SU-DHL-6 (cell line): ENCODE measurements around the gene PRKCA.

Experiments
- H2AFZ ChIP-seq: fragments of 200-600 bp; sonication (generic); 2 replicates; pipeline ENCODE4 v1.6.1; 2014; ENCODE audit warnings: low read depth, mild to moderate bottlenecking, moderate library complexity, mixed read lengths, antibody characterized with exemption, low read length; ENCODE audit not compliant: severe bottlenecking
- H3F3A ChIP-seq: fragments of 200-600 bp; shearing (Covaris generic); 2 replicates; pipeline ENCODE4 v1.6.0; 2016; ENCODE audit warnings: antibody characterized with exemption, mild to moderate bottlenecking; ENCODE audit not compliant: insufficient read depth
- H3K27ac ChIP-seq: fragments of 200-600 bp; sonication (generic); 2 replicates; pipeline ENCODE4 v1.5.1; 2016; ENCODE audit warnings: low read depth, mild to moderate bottlenecking, low read length, moderate library complexity, mixed read lengths
- H3K27me3 ChIP-seq: fragments of 200-600 bp; sonication (generic), shearing (Covaris generic); 2 replicates; pipeline ENCODE4 v1.6.0; 2014; ENCODE audit warnings: mild to moderate bottlenecking, low read length
- H3K36me3 ChIP-seq: fragments of 200-600 bp; sonication (generic); 2 replicates; pipeline ENCODE4 v1.6.1; 2014; ENCODE audit warnings: mild to moderate bottlenecking, low read length, mixed read lengths
- H3K4me2 ChIP-seq: fragments of 300-600, 200-600 bp; shearing (Covaris generic), sonication (generic); 2 replicates; pipeline ENCODE4 v1.6.0; 2014; ENCODE audit warnings: low read length, low read depth, mild to moderate bottlenecking; ENCODE audit not compliant: poor library complexity, severe bottlenecking
- H3K4me3 ChIP-seq: fragments of 200-600 bp; sonication (generic); 2 replicates; pipeline ENCODE4 v1.5.1; 2014; ENCODE audit warnings: antibody characterized with exemption, low read length, mild to moderate bottlenecking, mixed read lengths; ENCODE audit not compliant: insufficient read depth, poor library complexity, severe bottlenecking
- H3K79me2 ChIP-seq: fragments of 200-600 bp; sonication (generic); 2 replicates; pipeline ENCODE4 v1.6.1; 2014; ENCODE audit warnings: mild to moderate bottlenecking, low read length, moderate library complexity; ENCODE audit not compliant: insufficient read depth
- H3K9ac ChIP-seq: fragments of 200-600 bp; sonication (generic); 2 replicates; pipeline ENCODE4 v1.7.0; 2014; ENCODE audit warnings: mild to moderate bottlenecking, low read length
- H3K9me2 ChIP-seq: fragments of 200-600 bp; sonication (generic); replicated peaks from 2 replicates; pipeline ENCODE4 v1.6.1; 2014; ENCODE audit warnings: low read length; ENCODE audit not compliant: insufficient read depth
- H3K9me3 ChIP-seq: fragments of 200-600 bp; sonication (generic); 2 replicates; pipeline ENCODE4 v1.6.1; 2014; ENCODE audit warnings: low read length, mixed read lengths; ENCODE audit not compliant: insufficient read depth
- H4K20me1 ChIP-seq: fragments of 200-600 bp; sonication (generic); 2 replicates; pipeline ENCODE4 v1.6.1; 2014; ENCODE audit warnings: low read depth, mild to moderate bottlenecking, antibody characterized with exemption, low read length, moderate library complexity, mixed read lengths
- CTCF ChIP-seq: fragments of 200-600 bp; sonication (generic); IDR thresholded peaks from one replicate; pipeline ENCODE4 v1.5.1; 2017; ENCODE audit warnings: antibody characterized with exemption, mild to moderate bottlenecking, low read length, moderate library complexity; ENCODE audit not compliant: insufficient read depth, poor library complexity, severe bottlenecking
- EZH2phosphoT487 ChIP-seq: fragments of 200-600 bp; sonication (generic), shearing (Covaris generic); conservative IDR thresholded peaks from 2 replicates; pipeline ENCODE4 v1.6.1; 2018; ENCODE audit warnings: mild to moderate bottlenecking, antibody characterized with exemption, low read length, moderate library complexity, mixed read lengths

PRKCA gene

GRCh38 chr17:66578781-66579489 is 276.5 kb downstream of the PRKCA start:
- Histone ChIP-seq H3K4me2 (no peak overlapping the region), H3K79me2 (peaks cover 41% of the 10 kb centered on the region)

GRCh38 chr17:66579556-66579955 is 277.1 kb downstream of the PRKCA start:
- H3K27me3 ChIP-seq, result no peaks in the 10 kb centered on the region
- no peak overlapping the region for H2AFZ ChIP-seq
- no peaks in the 10 kb centered on the region for H3K9me2 ChIP-seq
- H4K20me1 ChIP-seq, result no peaks in the 10 kb centered on the region
- H3K4me3 ChIP-seq, result no peak overlapping the region
- no peak overlapping the region for H3K4me2 ChIP-seq
- no peaks in the 10 kb centered on the region for H3F3A ChIP-seq
- no peaks in the 10 kb centered on the region for H3K9me3 ChIP-seq
- no peak overlapping the region for H3K9ac ChIP-seq
- no peaks in the 10 kb centered on the region for H3K36me3 ChIP-seq
- no peak overlapping the region for H3K27ac ChIP-seq
- TF ChIP-seq EZH2phosphoT487 (no peak), CTCF (no peak)
- H3K79me2 ChIP-seq, result peaks cover 41% of the 10 kb centered on the region

More at GRCh38 chr17:66578781-66579489, 276.5 kb downstream of the PRKCA start:
- no peaks in the 10 kb centered on the region for H3K36me3 ChIP-seq
- no peak overlapping the region for H2AFZ ChIP-seq
- H3K4me3 ChIP-seq, result no peak overlapping the region
- H3K9ac ChIP-seq, result no peak overlapping the region
- no peaks in the 10 kb centered on the region for H3F3A ChIP-seq
- TF ChIP-seq EZH2phosphoT487 (no peak), CTCF (no peak)
- no peaks in the 10 kb centered on the region for H3K27me3 ChIP-seq
- H3K27ac ChIP-seq, result no peak overlapping the region
- H3K9me3 ChIP-seq, result no peaks in the 10 kb centered on the region
- no peaks in the 10 kb centered on the region for H3K9me2 ChIP-seq
- no peaks in the 10 kb centered on the region for H4K20me1 ChIP-seq

- no peak overlapping the region for H3K4me3 ChIP-seq
- no peak overlapping the region for H3K27ac ChIP-seq
- H3K27me3 ChIP-seq, result no peaks in the 10 kb centered on the region
- no peak for TF ChIP-seq EZH2phosphoT487
- no peak for TF ChIP-seq CTCF
- H3K36me3 ChIP-seq, result no peaks in the 10 kb centered on the region
- H3K9ac ChIP-seq, result no peak overlapping the region
- no peaks in the 10 kb centered on the region for H3K9me3 ChIP-seq
- peaks cover 37% of the 10 kb centered on the region for H3K79me2 ChIP-seq
- no peaks in the 10 kb centered on the region for H3F3A ChIP-seq
- no peaks in the 10 kb centered on the region for H3K9me2 ChIP-seq
- H4K20me1 ChIP-seq, result no peaks in the 10 kb centered on the region
- H3K4me2 ChIP-seq, result no peak overlapping the region
- H2AFZ ChIP-seq, result no peak overlapping the region
These were observed 278.0 kb downstream of the PRKCA start for GRCh38 chr17:66580184-66580955.
